Measurements from ENCODE around the gene BLOC1S4.

The BLOC1S4 gene

DNA sequence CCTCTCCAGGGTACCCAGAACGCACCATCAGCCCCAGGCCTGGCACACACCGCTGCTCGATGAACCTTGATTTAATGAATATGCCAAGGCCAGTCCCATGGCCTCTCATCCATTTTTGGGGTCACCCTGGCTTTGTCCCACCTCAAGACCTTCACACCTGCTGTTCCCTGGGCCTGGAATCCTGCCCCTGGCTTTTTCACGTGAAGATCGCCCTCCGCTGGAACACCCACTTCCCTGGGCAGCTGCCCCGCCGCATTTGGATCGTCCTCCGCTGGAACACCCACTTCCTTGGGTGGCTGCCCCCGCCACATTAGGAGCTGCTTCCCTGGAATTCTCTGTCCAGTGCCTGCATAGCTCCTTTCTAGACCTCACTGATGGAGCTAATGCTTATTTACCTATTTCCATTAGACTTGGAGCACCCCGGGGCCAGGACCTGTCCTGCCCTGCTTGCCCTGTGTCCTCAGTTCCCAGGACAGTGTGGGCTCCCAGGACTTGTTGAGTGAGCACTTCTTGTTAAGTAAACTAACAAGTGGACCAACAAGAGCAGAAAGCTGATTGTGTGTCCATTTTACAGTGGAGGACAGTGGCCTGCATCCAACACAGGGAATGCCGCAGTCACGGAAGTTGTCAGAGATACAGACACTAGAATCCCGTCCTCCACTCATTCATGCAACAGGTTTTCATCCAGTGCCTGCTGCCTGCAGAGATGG lies 12.5 kb downstream of the BLOC1S4 start:
- no peaks in the 10 kb centered on the region for H3K27me3 ChIP-seq (replicated peaks)
- no peaks in the 10 kb centered on the region for H3K36me3 ChIP-seq (replicated peaks)
- in situ Hi-C loops (cut with HindIII; ENCODE audit: low pct_ligation_motif_present, low sequenced_read_pairs): loop anchor here (25.0 kb wide), 1 partner anchor 134 kb away; no protein-coding TSS in a partner anchor
- no peak overlapping the region for H3K4me3 ChIP-seq (ENCODE audit: low read depth, low read length)
- DNase-seq: no peak
- H3K27ac ChIP-seq: no peak overlapping the region
- no peak for TF ChIP-seq CTCF (IDR thresholded peaks at IDR 0.05; ENCODE audit: low read depth, low read length, missing control alignments)

- no peaks in the 10 kb centered on the region for H3K36me3 ChIP-seq (replicated peaks)
- in situ Hi-C loops (cut with HindIII; ENCODE audit: low pct_ligation_motif_present, low sequenced_read_pairs): loop anchor here (25.0 kb wide), 1 partner anchor 132 kb away; no protein-coding TSS in a partner anchor
- H3K27ac ChIP-seq: no peak overlapping the region
- TF ChIP-seq CTCF (IDR thresholded peaks at IDR 0.05; ENCODE audit: low read depth, low read length, missing control alignments): no peak
- no peak for DNase-seq
- no peaks in the 10 kb centered on the region for H3K27me3 ChIP-seq (replicated peaks)
- H3K4me3 ChIP-seq (ENCODE audit: low read depth, low read length): no peak overlapping the region
Measured at GRCh38 chr4:6730603-6731317, 14.8 kb downstream of the BLOC1S4 start.

- Histone ChIP-seq H3K36me3 (replicated peaks) (no peaks in the 10 kb centered on the region), H3K27me3 (replicated peaks) (no peaks in the 10 kb centered on the region), H3K27ac (no peak overlapping the region), H3K4me3 (ENCODE audit: low read depth, low read length) (no peak overlapping the region)
- TF ChIP-seq CTCF (IDR thresholded peaks at IDR 0.05; ENCODE audit: low read depth, low read length, missing control alignments): no peak
- no peak for DNase-seq
- in situ Hi-C loops (cut with HindIII; ENCODE audit: low pct_ligation_motif_present, low sequenced_read_pairs): loop anchor here (25.0 kb wide), 1 partner anchor 131 kb away; no protein-coding TSS in a partner anchor
Measured at GRCh38 chr4:6731318-6731675, 15.3 kb downstream of the BLOC1S4 start.

DNA sequence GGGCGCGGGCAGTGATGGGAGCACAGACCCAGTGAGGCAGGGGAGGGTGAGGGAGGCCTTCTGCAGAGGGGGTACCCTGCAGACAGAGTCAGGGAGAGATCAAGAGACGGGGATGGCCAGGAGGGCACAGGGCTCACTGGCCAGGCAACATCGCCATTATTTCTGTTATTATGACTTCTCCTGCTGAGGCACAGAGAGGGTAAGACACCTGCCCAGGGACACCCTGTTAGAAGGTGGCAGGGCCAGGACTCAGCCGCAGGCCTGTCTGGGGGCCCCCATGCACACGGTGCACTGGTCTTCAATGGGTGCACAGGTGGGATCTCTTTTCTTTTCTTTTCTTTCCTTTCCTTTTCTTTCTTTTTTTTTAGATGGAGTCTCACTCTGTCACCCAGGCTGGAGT lies 15.8 kb downstream of the BLOC1S4 start:
- TF ChIP-seq CTCF (IDR thresholded peaks at IDR 0.05; ENCODE audit: low read depth, low read length, missing control alignments): no peak
- no peak overlapping the region for H3K27ac ChIP-seq
- DNase-seq: no peak
- no peaks in the 10 kb centered on the region for H3K27me3 ChIP-seq (replicated peaks)
- no peaks in the 10 kb centered on the region for H3K36me3 ChIP-seq (replicated peaks)
- H3K4me3 ChIP-seq (ENCODE audit: low read depth, low read length): no peak overlapping the region
- in situ Hi-C loops (cut with HindIII; ENCODE audit: low pct_ligation_motif_present, low sequenced_read_pairs): loop anchor here (25.0 kb wide), 1 partner anchor 131 kb away; no protein-coding TSS in a partner anchor

DNA sequence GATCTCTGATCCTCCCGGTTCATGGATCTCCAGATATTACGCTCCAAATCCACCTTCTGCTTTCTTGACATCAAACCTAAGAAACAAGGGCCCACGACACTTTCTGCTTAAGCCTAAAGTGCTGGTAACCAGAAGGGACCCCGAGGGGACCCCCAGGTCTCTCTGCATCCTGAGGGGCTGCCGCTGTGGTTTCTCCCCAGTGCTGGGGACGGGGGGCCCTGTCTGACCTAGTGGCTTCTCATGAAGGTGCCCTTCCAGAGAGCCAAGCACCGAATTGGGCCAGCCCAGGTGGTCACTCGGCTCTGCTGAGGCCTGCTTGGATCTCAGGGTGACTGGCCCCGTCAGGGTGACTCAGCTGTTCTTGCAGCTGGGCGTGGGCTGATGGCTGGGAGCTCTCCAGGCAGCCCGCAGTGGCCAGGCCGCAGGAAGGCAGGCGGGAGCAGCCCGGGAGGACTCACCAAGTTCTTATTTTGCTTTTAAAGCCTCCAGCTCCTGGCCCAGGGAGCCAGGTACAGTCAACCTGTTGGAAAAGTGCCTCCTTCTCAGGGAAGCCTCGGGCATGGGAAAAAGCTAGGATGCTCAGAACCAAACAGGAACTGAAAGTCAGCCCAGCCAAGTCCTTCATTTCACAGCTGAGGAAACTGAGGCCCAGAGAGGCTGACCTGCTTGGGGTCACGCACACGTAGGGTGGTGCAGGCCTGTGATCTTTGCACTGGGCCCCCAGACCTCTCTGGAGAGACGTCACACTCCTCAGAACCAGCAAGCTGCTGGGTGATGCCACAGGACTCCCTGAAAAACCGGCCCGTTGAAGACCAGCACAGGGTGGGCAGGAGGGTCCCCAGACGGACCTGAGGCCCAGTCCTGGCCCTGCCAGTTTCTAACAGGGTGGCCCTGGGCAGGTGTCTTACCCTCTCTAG lies 16.7 kb downstream of the BLOC1S4 start:
- in situ Hi-C loops (cut with HindIII; ENCODE audit: low pct_ligation_motif_present, low sequenced_read_pairs): loop anchor here (25.0 kb wide), 1 partner anchor 130 kb away; no protein-coding TSS in a partner anchor
- no peaks in the 10 kb centered on the region for H3K27me3 ChIP-seq (replicated peaks)
- peak; percentile 21 for TF ChIP-seq CTCF (IDR thresholded peaks at IDR 0.05; ENCODE audit: low read depth, low read length, missing control alignments)
- DNase-seq: peak; percentile 85
- H3K4me3 ChIP-seq (ENCODE audit: low read depth, low read length): no peak overlapping the region
- H3K27ac ChIP-seq: peak overlapping the region; percentile 89
- no peaks in the 10 kb centered on the region for H3K36me3 ChIP-seq (replicated peaks)
